GM21737 (cell line): ENCODE measurements around the gene AGK.
"Not testable (repeated sequence)": the region's sequence is repeated elsewhere in the genome, so short reads cannot be mapped to it uniquely, and the experiment has no call there.

Source experiments
- ATAC-seq: cut with Tn5 transposase; IDR thresholded peaks from one replicate; pipeline ENCODE4 v1.9.1; 2021; ENCODE audit warnings: mild to moderate bottlenecking, moderate library complexity; ENCODE audit not compliant: unreplicated experiment

AGK gene

GRCh38 chr7:141551782-141552181 is 572 bp downstream of the AGK start:
- ATAC-seq, result no peak

DNA sequence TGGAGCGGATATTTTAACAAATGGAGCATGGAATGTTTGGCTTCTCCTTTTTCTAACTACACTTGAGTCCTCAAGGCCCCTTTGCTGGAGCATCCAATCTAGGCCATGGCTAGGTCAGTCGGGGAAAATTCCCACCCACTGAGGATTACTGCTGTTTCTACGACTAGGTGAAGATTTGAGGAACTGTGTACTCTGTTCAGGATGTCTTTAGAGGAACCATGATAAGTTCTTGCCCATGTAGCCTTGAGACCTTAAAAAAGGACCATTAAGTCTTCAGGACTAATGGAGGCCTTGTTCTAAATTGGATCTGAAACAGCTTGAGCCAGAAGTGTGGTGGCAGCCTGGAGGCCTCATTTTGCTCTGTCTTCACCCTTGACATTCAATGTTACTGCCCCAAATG is 6.2 kb downstream of the AGK start:
- ATAC-seq, result no peak

GRCh38 chr7:141557831-141558531 is 6.8 kb downstream of the AGK start:
- not testable (repeated sequence) for ATAC-seq

GRCh38 chr7:141558544-141559183 is 7.5 kb downstream of the AGK start:
- peak; percentile 48 for ATAC-seq

GRCh38 chr7:141559961-141560360 is 8.8 kb downstream of the AGK start:
- ATAC-seq, result no peak

- no peak for ATAC-seq
These were observed 10.8 kb downstream of the AGK start for GRCh38 chr7:141562036-141562435.

GRCh38 chr7:141562543-141562942 is 11.3 kb downstream of the AGK start:
- ATAC-seq, result no peak

GRCh38 chr7:141562972-141563371 is 11.8 kb downstream of the AGK start:
- no peak for ATAC-seq

DNA sequence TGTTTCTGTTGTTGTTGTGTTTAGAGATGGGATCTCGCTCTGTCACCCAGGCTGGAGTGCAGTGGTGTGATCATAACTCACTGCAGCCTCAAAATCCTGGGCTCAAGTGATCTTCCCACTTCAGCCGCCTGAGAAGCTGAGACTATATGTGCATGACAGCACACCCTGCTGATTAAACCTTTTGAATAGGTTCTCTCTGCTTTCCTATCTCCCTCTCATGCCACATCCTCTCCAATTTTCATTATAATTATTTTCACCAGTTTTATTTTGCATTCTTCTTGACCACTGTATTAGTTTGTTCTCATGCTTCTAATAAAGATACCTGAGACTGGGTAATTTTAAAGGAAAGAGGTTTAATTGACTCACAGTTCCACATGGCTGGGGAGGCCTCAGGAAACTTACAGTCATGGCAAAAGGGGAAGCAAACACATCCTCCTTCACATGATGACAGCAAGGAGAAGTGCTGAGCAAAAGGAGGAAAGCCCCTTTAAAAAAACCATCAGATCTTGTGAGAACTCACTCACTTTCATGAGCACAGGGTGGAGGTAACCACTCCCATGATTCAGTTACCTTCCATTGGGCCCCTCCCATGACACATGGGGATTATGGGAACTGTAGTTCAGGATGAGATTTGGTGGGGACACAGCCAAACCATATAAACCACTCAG is 12.9 kb downstream of the AGK start:
- no peak for ATAC-seq

- no peak for ATAC-seq
These were observed 16.2 kb downstream of the AGK start for GRCh38 chr7:141567432-141567831.

DNA sequence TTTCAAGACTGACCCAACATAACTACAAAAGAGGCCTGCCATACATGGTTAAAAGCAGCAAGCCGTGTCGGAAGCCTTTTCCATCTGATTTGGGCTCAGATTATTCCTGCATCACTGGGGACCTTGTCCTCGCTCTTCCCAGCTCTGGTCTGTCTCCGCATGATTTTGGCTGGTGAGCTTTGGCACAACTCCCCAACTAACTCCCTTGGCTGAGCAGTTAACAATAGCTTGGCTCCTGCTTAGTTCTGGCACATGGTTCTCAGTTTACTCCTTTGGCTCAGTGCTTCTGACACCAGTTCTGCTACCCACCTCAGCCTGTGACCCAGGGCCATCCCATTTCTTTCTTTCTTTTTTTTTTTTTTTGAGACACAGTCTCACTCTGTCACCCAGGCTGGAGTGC is 17.0 kb downstream of the AGK start:
- ATAC-seq, result no peak

DNA sequence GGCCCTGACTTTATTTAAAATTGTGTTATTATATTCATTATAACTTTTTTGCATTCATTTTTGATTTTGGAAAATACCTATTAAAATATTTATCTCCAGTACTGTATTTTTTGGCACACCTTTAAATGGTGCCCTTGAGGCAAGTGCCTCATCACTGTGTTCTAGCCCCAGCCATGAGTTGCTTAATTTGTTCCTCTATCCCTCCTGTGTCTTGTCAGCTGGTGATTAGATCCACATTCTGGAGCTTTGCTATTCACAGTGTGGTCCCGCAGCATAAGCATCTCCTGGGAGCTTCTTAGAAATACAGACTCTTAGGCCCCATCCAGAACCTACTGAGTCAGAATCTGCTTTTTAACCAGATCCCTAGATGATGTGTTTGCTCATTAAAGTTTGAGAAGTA is 19.8 kb downstream of the AGK start:
- no peak for ATAC-seq

DNA sequence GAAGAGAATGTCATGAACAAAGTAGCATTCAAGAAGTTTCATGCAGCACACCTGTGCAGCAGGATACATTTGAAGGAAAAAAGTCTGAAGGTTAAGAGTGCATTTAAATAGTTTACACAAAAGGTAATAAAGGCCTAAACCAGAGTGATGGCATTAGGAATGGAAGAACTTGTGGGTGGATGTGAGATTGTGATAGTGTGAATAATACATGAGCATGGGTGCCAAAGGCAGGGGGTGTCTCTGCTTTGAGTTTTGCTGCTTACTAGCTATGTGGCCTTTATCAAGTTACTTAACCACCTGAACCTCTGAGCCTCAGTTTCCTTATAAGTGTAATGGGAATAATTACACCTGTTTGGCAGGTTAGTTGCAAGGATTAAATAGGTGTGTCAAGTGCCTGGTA is 21.0 kb downstream of the AGK start:
- ATAC-seq, result no peak

GRCh38 chr7:141573511-141573910 is 22.3 kb downstream of the AGK start:
- no peak for ATAC-seq

- no peak for ATAC-seq
These were observed 24.0 kb downstream of the AGK start for GRCh38 chr7:141575164-141575563.

DNA sequence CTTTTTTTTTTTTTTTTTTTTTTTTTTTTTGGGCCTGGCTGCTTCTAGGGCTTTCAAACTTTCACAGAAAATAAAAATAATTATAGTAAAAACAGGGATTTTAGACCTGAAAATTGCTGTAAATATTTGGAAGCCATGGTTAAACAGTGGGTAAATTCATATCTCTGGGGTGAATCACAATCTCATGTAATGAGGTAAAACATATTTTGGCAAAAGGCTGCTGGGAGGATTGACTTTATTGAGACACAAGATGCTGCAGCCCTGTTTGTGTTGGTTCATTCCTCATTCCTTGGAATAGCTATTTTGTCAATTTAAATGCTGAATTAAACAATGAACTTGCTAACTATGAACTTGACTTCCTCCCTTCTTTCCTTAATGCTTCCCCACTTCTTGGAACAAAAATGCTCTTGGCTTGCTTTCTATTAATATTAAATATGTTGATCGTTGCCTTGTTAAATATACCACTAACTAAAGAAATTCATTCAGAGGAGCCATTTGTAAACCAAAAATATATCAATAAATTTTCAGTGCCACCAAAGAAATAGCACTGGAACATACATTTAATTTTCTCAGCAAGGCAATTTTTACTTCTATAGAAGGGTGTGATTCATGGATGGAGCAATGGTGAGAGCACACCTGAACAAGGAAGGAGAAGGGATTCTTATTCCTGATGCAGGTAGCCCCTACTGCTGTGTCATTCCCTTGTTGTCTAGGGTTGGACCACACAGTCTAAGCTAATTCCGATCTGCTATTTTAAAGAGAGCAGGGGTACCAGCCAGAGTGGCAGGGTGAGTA is 24.6 kb downstream of the AGK start:
- no peak for ATAC-seq

- ATAC-seq, result no peak
These were observed 26.0 kb downstream of the AGK start for GRCh38 chr7:141577043-141577839.

DNA sequence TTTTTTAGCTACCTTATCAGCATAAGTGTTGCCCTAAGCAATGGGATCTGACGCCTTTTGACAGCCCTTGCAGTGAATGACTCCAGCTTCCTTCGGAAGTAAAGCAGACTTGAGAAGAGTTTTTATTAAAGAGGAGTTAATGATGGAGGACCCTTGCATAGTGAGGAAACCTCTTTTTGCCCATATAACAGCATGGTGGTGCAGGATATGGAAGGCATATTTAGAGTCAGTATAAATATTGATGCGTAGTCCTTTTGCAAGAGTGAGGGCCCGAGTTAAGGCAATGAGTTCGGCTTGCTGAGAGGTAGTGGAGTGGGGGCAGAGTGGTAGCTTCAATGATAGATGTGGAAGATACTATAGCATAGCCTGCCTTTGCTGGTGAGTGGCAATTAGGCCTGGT is 28.7 kb downstream of the AGK start:
- not testable (repeated sequence) for ATAC-seq

- not testable (repeated sequence) for ATAC-seq
These were observed 30.9 kb downstream of the AGK start for GRCh38 chr7:141582063-141582462.

DNA sequence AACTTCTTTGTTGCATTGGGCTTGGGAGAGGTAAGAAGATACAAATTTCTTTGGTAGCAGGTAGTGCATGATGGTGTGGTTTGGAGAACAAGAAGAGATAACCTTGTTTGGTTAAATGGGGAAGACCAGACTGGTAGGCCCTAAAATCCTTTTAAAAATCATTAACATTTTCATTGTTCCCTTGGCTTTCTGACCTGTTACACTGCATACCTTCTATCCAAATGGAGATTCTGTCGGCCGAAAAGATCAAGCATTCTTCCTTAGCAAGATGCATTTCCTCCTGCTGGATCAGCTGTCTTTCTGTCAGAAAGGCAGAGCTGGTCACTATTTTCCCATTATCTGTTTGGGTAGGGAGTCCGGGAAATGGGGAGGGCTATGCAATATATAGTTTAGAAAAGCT is 33.7 kb downstream of the AGK start:
- no peak for ATAC-seq
